Small intestine (tissue), 7 donors: ENCODE measurements around the gene ATP8B1. TPM values are rescaled to one million over a fixed set of nuclear protein-coding genes. Genes with fewer than 3 reads are reported as not detected.

ENCODE experiments used
- DNase-seq, 2 donors: peaks; one replicate each; pipeline versions ENCODE4 v3.0.0 to v3.0.0-alpha.2; 2013
- FAIRE-seq: peaks from 2 replicates; lab custom pipeline; 2012; peaks lifted over from hg19 to GRCh38; lab: Jason Lieb, UNC
- H3K27ac ChIP-seq, 3 donors: one replicate each; pipeline ENCODE4 v1.5.1; 2013; ENCODE audit warnings: low read length in 2 of 3, mild to moderate bottlenecking in 2 of 3, control low read depth in 1 of 3, inconsistent platforms in 1 of 3, low read depth in 1 of 3, moderate library complexity in 1 of 3
- H3K27me3 ChIP-seq, 3 donors: one replicate each; pipeline ENCODE4 v1.6.1; 2013; ENCODE audit warnings: low read length in 3 of 3, inconsistent platforms in 1 of 3; ENCODE audit not compliant: control insufficient read depth in 3 of 3, insufficient read depth in 3 of 3
- H3K36me3 ChIP-seq, 3 donors: one replicate each; pipeline ENCODE4 v1.6.1; 2013; ENCODE audit warnings: low read length in 3 of 3, inconsistent platforms in 1 of 3, low read depth in 1 of 3, mild to moderate bottlenecking in 1 of 3, moderate library complexity in 1 of 3; ENCODE audit not compliant: control insufficient read depth in 3 of 3, insufficient read depth in 2 of 3
- H3K4me1 ChIP-seq, 3 donors: one replicate each; pipeline ENCODE4 v1.6.1; 2013; ENCODE audit warnings: low read length in 2 of 3, inconsistent platforms in 1 of 3, low read depth in 1 of 3, mild to moderate bottlenecking in 1 of 3, moderate library complexity in 1 of 3; ENCODE audit not compliant: control insufficient read depth in 3 of 3, insufficient read depth in 2 of 3
- H3K4me3 ChIP-seq, 3 donors: one replicate each; pipeline ENCODE4 v1.5.1; 2013; ENCODE audit warnings: low read length in 3 of 3, control low read depth in 1 of 3, inconsistent platforms in 1 of 3, low read depth in 1 of 3, mild to moderate bottlenecking in 1 of 3, moderate library complexity in 1 of 3
- H3K9me3 ChIP-seq, 2 donors: one replicate each; pipeline ENCODE4 v1.6.1; 2013; ENCODE audit warnings: low read depth in 1 of 2, low read length in 1 of 2; ENCODE audit not compliant: control insufficient read depth in 2 of 2, insufficient read depth in 1 of 2
- WGBS, 3 donors: extraction: QIAGEN DNeasy Blood & Tissue Kit; methylation state at CpG; one replicate each; pipeline ENCODE4 v1.1.7; 2013; 5-methylcytosine and 5-hydroxymethylcytosine counted together
- polyA plus RNA-seq, 4 donors: library from polyadenylated mRNA; stranded (reverse) in 3 of 4; unstranded in 1 of 4; fragments of 200-250 nt in 3 of 4; fragments of 120-200 nt in 1 of 4; gene quantifications; one replicate each; pipeline versions ENCODE4 v1.2.1 to v1.2.3, GENCODE V29; 2013
- donor health status: healthy with polysubstance abuse.
- donor health status: control.
- donor health status: control.
- donor health status: Bipolar disorder and iron deficiency.
- donor health status: healthy.

The ATP8B1 gene
- polyA plus RNA-seq, 4 donors: 25.5 to 82.5 (median 42.7) TPM

DNA sequence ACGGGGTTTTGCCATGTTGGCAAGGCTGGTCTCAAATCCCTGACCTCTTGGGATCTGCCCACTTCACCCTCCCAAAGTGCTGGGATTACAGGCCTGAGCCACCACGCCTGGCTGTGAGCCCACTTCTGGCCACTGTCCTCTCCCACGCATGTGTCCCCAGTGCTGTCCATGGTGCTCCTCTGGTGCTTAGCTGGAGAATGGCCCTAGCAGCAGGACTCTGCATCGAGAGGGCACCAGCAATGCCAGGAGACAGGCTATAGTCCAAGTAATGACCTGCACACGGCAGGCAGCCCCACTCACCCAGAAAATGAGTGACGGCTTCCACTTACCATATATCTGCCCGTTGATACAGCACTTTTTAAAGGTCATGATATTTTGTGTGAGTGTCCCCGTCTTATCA, 115.1 kb downstream of the ATP8B1 start:
- Histone ChIP-seq H3K27me3 (no peaks in the 10 kb centered on the region), H3K9me3 (no peaks in the 10 kb centered on the region), H3K4me1 (peaks cover 2 to 15% (median 10%) of the 10 kb centered on the region in 3 donors), H3K4me3 (no peak overlapping the region), H3K36me3 (peaks cover 0 to 54% (median 8%) of the 10 kb centered on the region in 3 donors), H3K27ac (no peak overlapping the region)
- WGBS, 3 donors: 83 to 93% (median 86%) methylated on average over 8 of the region's 8 CpGs
- FAIRE-seq (no peak), DNase-seq (no peak)

DNA sequence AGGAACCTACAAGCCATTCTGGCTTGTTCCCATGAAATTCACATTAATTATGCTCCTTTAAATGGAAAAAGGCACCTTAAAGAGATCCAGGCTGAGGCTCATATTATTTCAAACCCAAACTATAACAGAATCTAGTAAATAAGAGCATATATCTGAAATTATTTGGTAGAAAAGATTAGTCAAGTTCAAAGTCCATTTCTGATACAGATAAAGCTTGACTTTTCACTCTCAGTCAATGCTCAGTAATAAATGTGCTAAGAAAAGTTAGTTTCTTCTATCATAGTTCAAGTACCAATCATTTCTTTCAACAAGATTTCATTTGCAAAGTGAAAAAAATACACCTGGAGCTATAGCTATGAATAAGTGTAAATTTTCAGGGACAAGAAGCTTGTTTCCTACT, 119.6 kb downstream of the ATP8B1 start:
- H3K4me1 ChIP-seq: peaks cover 0 to 16% (median 4%) of the 10 kb centered on the region in 3 donors
- no peaks in the 10 kb centered on the region for H3K9me3 ChIP-seq
- FAIRE-seq (no peak), DNase-seq (peak; percentile 30 to 39)
- no peak overlapping the region for H3K4me3 ChIP-seq
- peaks cover 0 to 62% (median 5%) of the 10 kb centered on the region in 3 donors for H3K36me3 ChIP-seq
- no peaks in the 10 kb centered on the region for H3K27me3 ChIP-seq
- peak overlapping the region in 1 of 3 donors; percentile 66 for H3K27ac ChIP-seq

DNA sequence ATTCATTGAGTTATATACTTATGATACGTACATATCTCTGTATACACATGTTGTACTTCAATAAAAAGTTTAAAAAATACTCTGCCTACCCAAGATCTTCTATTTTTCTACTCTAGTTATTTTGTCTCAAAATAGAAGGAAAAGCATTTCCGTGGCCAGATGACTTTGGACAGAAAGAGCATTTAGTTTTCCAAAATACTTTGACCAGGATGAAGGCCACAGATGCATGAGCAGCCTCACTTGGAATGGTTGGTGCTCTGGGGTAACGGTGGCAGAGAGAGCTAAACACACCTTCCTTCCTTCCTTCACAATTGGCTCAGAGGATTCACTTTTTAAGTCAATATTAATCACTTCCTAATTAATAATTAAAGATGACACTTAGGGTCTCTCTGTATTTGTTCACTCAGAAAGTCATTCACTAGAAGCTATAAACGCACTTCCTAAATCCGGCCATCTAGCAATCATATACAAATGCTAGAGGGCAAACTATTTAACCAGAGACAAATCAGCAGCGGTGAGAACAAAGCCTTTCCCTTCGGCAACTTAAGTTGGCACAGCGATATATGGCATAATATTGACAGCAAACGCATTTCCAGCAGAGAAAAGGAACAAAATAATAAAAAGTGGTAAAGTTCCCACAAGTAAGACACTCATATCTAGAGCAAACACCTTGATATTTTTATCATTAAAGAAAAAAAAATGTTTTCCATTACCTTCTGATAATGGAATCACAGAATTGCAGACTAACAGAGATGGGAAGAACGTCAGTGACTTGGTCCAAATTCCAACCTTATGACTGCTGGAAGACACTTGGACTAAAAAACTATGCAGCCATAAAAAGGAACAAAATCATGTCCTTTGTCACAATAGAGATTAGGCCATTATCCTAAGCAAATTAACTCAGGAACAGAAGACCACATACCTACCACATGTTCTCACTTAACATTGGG, 125.6 kb downstream of the ATP8B1 start:
- peaks cover 0 to 58% (median 14%) of the 10 kb centered on the region in 3 donors for H3K36me3 ChIP-seq
- no peak overlapping the region for H3K27ac ChIP-seq
- WGBS, 3 donors: 81 to 85% (median 83%) methylated on average over 10 of the region's 10 CpGs
- no peaks in the 10 kb centered on the region for H3K27me3 ChIP-seq
- peaks cover 0 to under 1% (median 0%) of the 10 kb centered on the region in 3 donors for H3K4me1 ChIP-seq
- no peak for DNase-seq
- H3K9me3 ChIP-seq: peaks cover 0 to 8% of the 10 kb centered on the region in 2 donors
- FAIRE-seq: no peak
- no peak overlapping the region for H3K4me3 ChIP-seq

DNA sequence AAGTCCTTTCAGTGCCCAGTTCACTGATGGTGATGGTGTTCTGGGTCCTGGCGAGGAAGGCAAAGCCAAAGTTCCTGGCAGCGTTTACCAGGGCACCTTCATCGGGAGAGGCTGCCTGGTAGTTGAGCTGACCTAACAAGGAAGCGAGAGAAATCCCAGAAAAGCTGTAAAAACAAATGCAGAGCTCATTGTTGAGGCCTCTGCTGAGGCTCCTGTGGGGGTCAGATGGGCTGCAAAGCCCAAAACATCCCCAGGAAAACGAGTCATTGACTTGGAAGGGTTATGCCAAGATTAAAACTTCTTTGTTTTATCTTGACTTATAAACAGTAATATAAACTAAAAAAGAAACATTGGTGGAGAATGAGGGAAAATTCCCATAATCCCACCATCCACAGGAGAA, 128.2 kb downstream of the ATP8B1 start:
- Histone ChIP-seq H3K36me3 (peaks cover 0 to 53% (median 19%) of the 10 kb centered on the region in 3 donors), H3K27me3 (no peaks in the 10 kb centered on the region), H3K9me3 (peaks cover 0 to 8% of the 10 kb centered on the region in 2 donors), H3K4me1 (no peaks in the 10 kb centered on the region), H3K27ac (no peak overlapping the region), H3K4me3 (no peak overlapping the region)
- WGBS, 3 donors: 87 to 96% (median 91%) methylated on average over 5 of the region's 5 CpGs
- FAIRE-seq (no peak), DNase-seq (no peak)

DNA sequence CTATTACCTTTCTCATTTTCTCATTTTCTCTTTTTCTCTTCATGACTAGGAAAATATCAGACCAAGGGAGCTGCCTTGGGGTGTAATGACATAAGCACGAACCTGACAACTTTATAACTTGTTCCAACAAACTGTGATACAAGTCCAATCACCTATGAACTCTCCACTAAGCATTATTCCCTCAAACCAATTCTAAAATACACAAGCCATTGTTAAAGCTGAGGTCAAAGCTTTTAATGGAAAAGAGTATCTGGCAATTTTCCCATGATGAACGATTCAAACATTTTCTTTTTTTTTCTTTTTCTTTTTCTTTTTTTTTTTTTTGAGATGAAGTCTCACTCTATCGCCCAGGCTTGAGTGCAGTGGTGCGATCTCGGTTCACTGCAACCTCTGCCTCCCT, 133.1 kb downstream of the ATP8B1 start:
- FAIRE-seq: no peak
- H3K36me3 ChIP-seq: peaks cover 5 to 54% (median 25%) of the 10 kb centered on the region in 3 donors

DNA sequence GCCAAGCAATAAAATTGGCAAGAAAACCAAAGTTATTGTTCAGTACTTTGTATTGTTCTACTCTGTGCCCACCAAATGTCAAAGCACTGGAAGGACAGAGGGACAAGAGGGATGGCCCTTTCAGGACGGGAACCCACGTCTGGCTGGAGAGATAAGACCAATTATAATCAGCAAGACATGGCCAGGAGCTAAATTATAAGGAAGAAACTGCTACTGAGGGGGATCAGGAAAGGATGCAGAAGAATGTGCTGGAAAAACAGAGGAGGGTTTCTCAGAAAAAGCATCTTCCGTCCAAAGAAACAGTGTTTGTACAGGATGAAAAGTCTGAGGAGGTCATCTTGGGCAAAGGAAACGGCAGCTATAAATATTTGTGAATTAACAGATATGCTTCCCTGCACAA, 135.1 kb downstream of the ATP8B1 start:
- Histone ChIP-seq H3K27me3 (no peaks in the 10 kb centered on the region), H3K4me3 (no peak overlapping the region), H3K4me1 (peaks cover 0 to 2% (median 2%) of the 10 kb centered on the region in 3 donors), H3K27ac (no peak overlapping the region), H3K9me3 (no peaks in the 10 kb centered on the region), H3K36me3 (peaks cover 5 to 54% (median 19%) of the 10 kb centered on the region in 3 donors)
- 66 to 74% (median 73%) methylated on average over 4 of the region's 4 CpGs for WGBS, 3 donors
- DNase-seq: no peak
- no peak for FAIRE-seq

More for the DNA sequence above, 133.1 kb downstream of the ATP8B1 start:
- 79 to 89% (median 81%) methylated on average over 5 of the region's 5 CpGs for WGBS, 3 donors
- no peak for DNase-seq
- H3K27me3 ChIP-seq: no peaks in the 10 kb centered on the region
- peaks cover 0 to 2% (median 2%) of the 10 kb centered on the region in 3 donors for H3K4me1 ChIP-seq
- H3K4me3 ChIP-seq: no peak overlapping the region
- H3K27ac ChIP-seq: no peak overlapping the region
- H3K9me3 ChIP-seq: peaks cover 0 to 8% of the 10 kb centered on the region in 2 donors

DNA sequence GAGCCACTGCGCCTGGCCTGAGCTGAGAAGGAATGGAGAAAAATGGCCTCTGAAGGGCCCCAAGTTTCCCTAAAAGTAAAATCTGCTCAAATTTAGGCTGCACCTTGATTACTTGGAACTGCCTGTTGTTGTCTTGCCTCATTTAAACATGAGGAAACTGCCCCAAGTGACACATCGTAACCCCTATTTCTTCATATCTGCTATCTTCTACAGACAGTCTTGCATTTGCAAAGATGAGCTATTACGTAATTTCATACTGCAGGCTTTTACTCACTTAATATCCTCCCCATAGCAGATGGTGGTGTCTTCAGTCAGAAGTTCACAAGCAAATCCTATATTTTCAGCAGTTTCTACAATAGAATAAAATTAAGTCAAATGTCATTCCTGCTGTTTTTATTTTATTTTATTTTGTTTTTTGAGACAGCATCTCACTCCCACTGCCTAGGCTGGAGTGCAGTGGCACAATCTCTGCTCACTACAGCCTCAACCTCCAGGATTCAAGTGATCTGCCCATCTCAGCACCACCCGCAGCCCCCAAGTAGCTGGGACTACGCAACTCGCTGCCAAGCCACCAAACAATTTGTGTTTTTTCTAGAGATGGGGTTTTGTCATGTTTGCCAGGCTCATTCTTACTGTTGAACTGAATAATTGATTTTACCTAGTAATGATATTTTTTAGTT, 136.2 kb downstream of the ATP8B1 start:
- Histone ChIP-seq H3K4me3 (no peak overlapping the region), H3K27me3 (no peaks in the 10 kb centered on the region), H3K27ac (no peak overlapping the region), H3K4me1 (peaks cover 0 to 2% (median 2%) of the 10 kb centered on the region in 3 donors), H3K36me3 (peaks cover 5 to 52% (median 14%) of the 10 kb centered on the region in 3 donors), H3K9me3 (no peaks in the 10 kb centered on the region)
- peak in 1 of 2 donors; percentile 23 for DNase-seq
- FAIRE-seq: no peak
- 81 to 96% (median 84%) methylated on average over 6 of the region's 6 CpGs for WGBS, 3 donors

DNA sequence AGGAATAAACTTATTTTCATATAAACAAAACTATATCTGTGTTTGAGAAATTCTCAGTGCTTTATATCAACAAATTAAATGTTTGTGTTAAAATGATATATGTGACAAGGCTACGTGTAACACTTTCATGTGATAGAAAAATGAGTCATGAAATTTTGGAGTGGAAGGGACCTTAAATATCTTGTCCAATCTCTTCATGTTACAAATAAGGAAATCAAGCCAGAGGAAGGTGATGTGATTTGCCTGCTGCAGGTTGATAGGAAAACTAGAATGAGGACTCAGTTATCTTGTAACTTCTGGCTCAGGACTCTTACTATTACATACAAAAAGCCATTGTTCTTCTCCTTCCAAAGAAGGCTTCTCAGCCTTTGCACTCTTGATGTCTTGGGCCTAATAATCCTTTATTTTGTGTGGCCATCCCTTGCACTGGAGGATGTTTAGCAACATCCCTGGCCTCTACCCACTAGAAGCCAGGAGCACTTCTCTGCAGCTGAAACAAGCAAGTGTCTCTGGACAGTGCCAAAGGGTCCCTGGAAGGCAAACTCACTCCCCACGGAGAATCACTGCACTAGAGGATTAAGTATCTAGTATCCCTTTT, 138.4 kb downstream of the ATP8B1 start:
- FAIRE-seq: no peak
- Histone ChIP-seq H3K27ac (no peak overlapping the region), H3K4me1 (peaks cover 0 to 2% (median 2%) of the 10 kb centered on the region in 3 donors)

More for the DNA sequence above, 138.4 kb downstream of the ATP8B1 start:
- Histone ChIP-seq H3K36me3 (peaks cover 11 to 50% (median 19%) of the 10 kb centered on the region in 3 donors), H3K9me3 (no peaks in the 10 kb centered on the region), H3K4me3 (no peak overlapping the region), H3K27me3 (no peaks in the 10 kb centered on the region)
- 53 to 71% (median 69%) methylated on average over 2 of the region's 2 CpGs for WGBS, 3 donors
- DNase-seq: no peak
